GM12878 (cell line): ENCODE data around the gene C19orf67.

Source experiments
- BACH1 ChIP-seq: fragments of 450-650 bp; IDR thresholded peaks from 2 replicates; pipeline ENCODE4 v1.6.1; 2017; ENCODE audit warnings: mild to moderate bottlenecking, borderline replicate concordance
- CBX3 ChIP-seq: fragments of 200-600 bp; sonication (generic); IDR thresholded peaks from 2 replicates; pipeline ENCODE4 v1.6.1; 2016; ENCODE audit warnings: low read depth, borderline replicate concordance
- CREB1 ChIP-seq: IDR thresholded peaks from 2 replicates; pipeline ENCODE4 v1.6.1; 2012; ENCODE audit warnings: low read depth, mild to moderate bottlenecking, inconsistent platforms
- DPF2 ChIP-seq: fragments of 450-650 bp; IDR thresholded peaks from 2 replicates; pipeline ENCODE4 v1.6.1; 2017; ENCODE audit warnings: mild to moderate bottlenecking
- EZH2 ChIP-seq: IDR thresholded peaks from 2 replicates; pipeline ENCODE4 v1.6.1; 2012; ENCODE audit warnings: low read depth, mild to moderate bottlenecking, control low read depth, inconsistent platforms, low read length, borderline replicate concordance; ENCODE audit not compliant: control insufficient read depth
- FOXK2 ChIP-seq: fragments of 450-650 bp; IDR thresholded peaks from 2 replicates; pipeline ENCODE4 v1.6.1; 2017; ENCODE audit warnings: mild to moderate bottlenecking, moderate library complexity
- JUNB ChIP-seq: IDR thresholded peaks from 2 replicates; pipeline ENCODE4 v1.6.1; 2016; ENCODE audit warnings: antibody characterized with exemption, mild to moderate bottlenecking
- PAX5 ChIP-seq: IDR thresholded peaks from 2 replicates; pipeline ENCODE4 v1.6.1; 2011; ENCODE audit warnings: low read depth, low read length, borderline replicate concordance
- RCOR1 ChIP-seq: conservative IDR thresholded peaks from 2 replicates; pipeline ENCODE4 v1.6.1; 2012; ENCODE audit warnings: low read depth, low read length, improper control_type of control experiment
- TF ChIP-seq, protein P1 (sequence below), 3 experiments: IDR thresholded peaks in 2 of 3; conservative IDR thresholded peaks in 1 of 3; 2 replicates each; pipeline ENCODE4 v1.5.1; 2011; ENCODE audit warnings: low read depth in 3 of 3, low read length in 3 of 3, mild to moderate bottlenecking in 3 of 3, control low read depth in 2 of 3, moderate library complexity in 2 of 3, inconsistent platforms in 1 of 3, mixed read lengths in 1 of 3; ENCODE audit not compliant: control insufficient read depth in 2 of 3, insufficient read depth in 1 of 3; ENCODE audit errors: extremely low read depth in 1 of 3

DNA sequence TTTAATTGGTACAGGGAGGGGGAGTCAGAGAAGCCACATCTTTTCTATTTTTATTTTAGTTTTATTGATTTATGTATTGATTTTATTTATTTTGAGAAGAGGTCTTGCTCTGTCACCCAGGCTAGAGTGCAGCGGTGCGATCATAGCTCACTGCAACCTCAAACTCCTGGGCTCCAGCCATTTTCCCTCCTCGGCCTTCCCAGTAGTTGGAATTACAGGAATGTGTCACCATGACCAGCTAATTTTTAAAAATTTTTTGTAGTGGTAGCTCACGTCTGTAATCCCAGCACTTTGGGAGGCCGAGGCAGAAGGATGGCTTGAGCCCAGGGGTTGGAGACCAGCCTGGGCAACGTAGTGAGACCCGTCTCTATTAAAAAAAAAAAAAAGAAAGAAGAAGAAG, 49.9 kb downstream of the C19orf67 start:
- TF ChIP-seq DPF2: no peak
- TF ChIP-seq CREB1: no peak
- no peak for TF ChIP-seq JUNB
- TF ChIP-seq CBX3: no peak
- TF ChIP-seq, protein P1, sequence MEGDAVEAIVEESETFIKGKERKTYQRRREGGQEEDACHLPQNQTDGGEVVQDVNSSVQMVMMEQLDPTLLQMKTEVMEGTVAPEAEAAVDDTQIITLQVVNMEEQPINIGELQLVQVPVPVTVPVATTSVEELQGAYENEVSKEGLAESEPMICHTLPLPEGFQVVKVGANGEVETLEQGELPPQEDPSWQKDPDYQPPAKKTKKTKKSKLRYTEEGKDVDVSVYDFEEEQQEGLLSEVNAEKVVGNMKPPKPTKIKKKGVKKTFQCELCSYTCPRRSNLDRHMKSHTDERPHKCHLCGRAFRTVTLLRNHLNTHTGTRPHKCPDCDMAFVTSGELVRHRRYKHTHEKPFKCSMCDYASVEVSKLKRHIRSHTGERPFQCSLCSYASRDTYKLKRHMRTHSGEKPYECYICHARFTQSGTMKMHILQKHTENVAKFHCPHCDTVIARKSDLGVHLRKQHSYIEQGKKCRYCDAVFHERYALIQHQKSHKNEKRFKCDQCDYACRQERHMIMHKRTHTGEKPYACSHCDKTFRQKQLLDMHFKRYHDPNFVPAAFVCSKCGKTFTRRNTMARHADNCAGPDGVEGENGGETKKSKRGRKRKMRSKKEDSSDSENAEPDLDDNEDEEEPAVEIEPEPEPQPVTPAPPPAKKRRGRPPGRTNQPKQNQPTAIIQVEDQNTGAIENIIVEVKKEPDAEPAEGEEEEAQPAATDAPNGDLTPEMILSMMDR (IDR thresholded peaks at IDR 0.05 in 2 of 3, conservative IDR thresholded peaks at IDR 0.05 in 1 of 3; ENCODE audit: control insufficient read depth in 2 of 3, extremely low read depth in 1 of 3, insufficient read depth in 1 of 3, low read depth in 3 of 3, low read length in 3 of 3): no peak
- TF ChIP-seq PAX5: no peak
- no peak for TF ChIP-seq EZH2
- TF ChIP-seq FOXK2: no peak
- no peak for TF ChIP-seq BACH1
- no peak for TF ChIP-seq RCOR1
